GM21423 (cell line): ENCODE measurements around the gene SERTAD2.

ENCODE experiments used
- ATAC-seq: cut with Tn5 transposase; IDR thresholded peaks from one replicate; pipeline ENCODE4 v1.9.1; 2021; ENCODE audit warnings: mild to moderate bottlenecking, moderate library complexity; ENCODE audit not compliant: unreplicated experiment

SERTAD2 gene

DNA sequence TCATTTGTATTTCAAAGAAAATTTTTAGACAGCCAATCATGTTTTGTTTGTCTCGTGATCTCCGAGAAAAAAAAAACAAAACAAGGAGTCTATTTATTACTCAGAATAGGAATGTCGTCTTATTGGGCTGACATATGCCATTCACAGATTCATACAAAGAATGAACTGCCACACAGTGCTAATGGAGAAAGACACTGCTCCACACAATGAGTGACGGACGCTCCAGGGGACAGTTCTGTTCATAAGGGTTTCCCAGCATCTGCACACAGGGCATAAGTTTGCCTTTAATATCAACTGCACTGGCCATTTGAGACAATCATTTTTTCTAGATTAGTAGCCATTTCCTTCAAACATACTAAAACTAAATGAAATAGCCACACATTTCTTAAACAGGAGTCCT, 3.4 kb downstream of the SERTAD2 start:
- ATAC-seq = no peak

DNA sequence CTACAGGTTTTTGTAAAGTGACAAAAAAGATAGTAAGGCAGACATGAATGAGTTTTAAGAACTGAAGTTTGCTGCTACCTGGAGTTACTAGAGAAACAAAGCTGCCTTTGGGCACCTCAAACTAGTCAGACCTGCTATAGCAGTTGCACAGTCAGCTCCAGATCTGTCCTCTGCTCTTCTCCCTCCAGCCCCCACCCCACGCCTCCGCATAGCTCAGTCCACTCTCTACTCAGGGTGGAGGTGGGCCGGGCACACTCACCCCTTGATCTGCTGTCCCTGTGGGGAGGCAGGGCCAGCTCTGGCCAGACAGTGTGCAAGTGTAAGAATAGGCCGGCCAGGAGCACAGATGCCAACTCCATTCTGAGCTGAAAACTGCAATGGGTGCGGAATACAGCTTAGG, 4.1 kb downstream of the SERTAD2 start:
- no peak for ATAC-seq

DNA sequence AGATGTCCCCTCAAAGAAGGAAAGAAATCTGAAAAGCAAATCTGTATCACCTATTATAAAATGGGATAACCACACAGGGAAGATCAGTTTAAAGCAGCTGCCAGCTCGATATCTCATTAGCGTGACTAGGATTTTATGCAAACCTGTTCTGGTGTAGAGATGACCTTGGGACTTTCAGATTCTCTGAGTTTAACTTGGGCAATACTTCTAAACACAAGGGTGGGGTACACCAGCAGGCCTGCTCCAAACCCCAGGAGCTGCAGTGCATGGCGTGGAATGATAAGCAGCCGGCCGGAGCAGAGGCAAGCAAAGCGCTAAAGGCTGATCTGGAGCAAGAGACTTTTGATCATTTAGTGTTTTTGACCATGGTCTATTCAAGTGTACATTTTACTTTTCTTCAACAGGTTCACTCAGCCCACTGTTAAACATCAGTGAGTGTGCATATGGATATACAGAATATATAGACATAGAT, 4.7 kb downstream of the SERTAD2 start:
- ATAC-seq = no peak

DNA sequence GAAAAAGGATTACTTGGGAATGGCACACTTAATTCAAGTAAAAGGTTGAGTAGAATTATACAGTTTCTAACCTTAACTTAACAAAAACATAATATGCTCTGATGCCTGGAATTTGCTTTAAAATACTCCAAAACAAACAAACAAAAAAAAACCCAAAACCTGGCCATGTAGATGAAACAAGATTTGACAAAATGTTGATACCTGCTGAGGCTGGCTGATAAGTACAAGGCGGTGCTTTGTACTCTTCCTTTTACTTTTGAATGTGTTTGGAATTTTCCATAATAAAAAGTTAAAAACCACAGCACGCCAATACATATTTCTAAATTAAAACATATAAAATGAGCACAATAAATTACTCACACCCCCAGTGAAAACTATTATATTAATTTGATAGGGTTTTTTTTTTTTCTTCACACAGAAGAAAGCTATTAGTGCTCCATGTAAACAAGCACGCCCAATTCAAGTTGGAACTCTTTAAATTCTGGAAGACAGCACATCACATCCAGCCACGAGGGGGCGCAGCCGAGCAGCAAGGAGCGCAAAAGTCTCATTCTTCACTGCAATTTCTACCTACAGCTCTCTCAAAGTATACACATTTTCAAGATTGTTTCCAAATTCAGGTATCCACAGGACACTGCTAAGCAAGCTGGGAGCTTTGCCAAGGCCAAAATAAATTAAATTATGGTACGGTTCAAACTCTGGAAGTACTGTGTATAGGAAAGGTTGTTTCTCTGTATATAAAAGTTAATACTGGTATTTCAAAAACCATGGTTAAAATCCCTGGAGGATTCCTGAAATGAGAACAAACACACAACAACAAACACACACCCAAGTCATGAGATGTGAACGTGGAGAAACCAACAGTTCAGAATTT, 7.5 kb downstream of the SERTAD2 start:
- no peak for ATAC-seq

DNA sequence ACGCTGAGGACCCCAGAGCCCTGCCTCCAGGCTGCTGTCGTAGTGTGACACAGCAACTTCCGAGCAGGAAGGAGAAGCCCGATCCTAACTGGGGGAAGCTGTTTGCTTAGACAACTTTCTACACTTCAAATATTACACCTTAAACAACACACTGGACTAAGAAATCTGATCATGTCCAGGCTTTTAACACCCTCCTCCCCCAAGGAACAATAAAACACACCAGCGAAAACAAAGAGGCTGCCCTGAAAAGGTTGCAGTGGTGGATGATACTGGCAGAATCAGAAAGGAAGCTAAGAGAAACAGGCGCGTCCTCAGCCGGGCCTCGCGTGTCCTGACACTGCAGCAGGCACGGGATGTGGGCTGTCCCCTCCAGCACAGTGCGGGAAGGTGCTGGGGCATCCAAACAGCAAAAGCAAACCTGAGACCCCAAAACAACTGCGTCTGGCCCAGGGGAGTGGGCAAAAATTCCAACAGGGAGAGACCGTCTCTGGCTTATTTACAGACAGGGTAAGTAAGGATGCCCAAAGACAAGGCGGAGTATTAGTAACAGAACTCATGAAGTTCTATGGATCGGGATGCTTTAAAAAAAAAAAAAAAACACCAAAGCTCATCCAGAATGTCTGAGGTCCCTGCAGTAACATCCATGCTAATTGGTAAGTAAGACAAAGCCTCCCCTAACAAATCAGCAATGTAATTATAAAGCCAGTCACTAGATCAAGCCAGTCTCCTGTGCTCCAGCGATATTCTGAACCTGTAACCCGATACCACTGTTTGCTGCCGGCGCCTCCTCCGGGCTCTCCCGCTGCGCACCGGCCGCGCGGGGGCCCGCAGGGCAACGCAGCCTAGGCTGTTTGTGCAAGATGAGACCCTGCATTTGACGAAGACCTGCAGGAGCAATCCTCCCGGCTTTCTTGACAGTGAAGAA, 9.0 kb downstream of the SERTAD2 start:
- ATAC-seq = peak; percentile 56

DNA sequence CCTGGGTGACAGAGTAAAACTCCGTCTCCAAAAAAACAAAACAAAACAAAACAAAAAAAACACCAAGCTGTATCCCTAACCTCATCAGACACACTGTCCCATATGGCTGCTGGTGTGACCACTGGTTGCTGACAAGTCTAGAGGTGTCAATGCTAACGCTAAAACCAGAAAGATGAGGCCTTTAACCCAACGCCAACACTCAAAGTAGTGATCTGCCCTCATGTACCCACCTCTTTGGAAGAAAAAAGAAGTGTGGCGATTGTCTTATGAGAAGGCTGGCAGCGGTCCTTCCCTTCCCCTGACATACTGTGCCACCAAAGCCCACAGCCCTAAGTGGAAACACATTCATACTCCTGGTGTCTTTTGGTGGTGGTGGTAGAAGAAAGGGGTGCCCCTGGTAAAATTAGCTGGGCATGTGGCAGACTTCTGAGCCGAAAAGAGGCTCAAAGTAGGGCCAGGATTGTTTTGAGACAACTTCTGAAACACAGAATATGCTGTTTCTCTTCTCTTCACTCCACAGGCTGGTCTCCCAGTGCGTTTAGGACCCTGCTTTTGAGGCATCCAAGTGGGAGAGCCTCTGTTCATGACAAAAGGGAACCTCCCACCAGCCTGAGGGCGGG, 9.8 kb downstream of the SERTAD2 start:
- no peak for ATAC-seq

DNA sequence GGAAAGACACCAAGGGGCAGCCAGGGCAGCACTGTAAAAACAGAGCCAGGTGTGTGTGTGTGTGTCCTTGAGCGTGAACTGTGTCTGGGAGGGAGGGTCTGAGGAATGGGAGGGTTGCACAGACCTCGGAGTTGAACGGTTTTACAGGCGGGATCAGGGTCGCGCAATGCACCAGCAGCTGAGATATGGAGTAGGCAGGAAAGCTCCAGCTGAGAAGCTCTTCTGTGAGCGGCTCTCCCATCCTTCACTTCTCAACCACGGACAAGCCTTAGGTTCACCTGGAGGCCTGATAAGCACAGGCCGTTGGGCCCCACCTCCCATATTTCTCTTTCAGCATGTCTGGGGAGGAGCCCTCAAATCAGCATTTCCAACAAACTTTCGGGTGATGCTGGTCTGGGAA, 12.1 kb downstream of the SERTAD2 start:
- ATAC-seq = no peak

DNA sequence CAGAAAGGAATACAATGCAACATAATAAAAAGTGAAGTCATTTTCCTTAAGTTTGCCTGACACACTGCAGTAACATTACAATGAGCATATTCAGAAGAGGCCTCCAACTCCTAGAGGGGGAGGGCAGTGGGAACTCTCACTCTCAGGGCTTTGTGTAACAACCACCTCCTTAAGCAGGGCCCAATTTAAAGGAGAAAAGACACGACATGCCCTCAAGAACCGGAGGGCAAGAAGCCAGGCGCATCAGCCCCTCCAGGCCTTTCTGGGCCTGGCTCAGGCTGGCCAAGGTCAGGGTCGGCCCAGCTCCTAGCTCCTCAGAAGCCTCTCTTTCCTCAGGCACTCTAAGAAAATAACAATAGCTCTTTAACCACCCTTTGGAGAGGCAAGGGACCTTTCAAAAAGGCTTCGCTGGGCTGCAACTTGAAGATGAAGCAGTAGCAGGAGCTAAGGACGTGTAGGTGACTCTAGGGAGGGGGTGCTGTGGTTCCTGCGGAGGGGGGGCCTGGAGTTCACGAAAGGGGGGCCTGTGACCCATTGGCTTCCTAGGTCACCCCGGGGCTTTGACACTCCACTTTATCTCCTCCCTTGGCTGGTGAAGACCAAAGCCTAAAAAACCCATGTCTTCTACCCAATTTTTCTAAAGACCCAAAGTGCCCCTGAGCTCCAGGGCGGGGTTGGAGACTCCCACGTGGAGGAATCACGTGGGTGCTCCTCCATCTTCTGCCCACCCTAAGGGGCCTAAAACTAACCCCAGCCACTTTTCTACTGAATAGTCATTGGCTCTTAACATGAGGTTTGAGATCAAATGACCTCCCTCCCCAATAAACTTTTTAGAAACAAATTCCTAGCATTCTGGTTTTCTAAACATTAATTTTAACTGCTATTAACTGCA, 13.3 kb downstream of the SERTAD2 start:
- ATAC-seq = no peak

DNA sequence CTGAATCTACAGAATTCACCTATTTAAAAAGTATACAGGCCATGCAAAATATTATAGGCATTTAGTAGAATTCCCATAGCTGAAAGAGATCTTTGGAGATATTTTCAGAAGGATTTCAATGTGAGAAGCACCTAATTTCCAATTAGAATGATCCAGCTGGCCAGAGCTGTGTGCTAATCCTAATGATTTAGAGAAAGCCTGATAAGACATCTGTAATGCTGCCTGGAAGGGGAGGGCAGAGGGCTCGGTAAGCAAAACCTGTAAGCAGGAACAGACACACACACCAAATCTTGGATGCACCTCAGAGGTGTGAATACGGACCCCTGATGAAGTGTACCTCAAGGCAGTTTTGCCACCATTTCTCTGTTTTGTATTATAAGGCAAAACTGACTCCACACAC, 14.0 kb downstream of the SERTAD2 start:
- ATAC-seq = no peak

DNA sequence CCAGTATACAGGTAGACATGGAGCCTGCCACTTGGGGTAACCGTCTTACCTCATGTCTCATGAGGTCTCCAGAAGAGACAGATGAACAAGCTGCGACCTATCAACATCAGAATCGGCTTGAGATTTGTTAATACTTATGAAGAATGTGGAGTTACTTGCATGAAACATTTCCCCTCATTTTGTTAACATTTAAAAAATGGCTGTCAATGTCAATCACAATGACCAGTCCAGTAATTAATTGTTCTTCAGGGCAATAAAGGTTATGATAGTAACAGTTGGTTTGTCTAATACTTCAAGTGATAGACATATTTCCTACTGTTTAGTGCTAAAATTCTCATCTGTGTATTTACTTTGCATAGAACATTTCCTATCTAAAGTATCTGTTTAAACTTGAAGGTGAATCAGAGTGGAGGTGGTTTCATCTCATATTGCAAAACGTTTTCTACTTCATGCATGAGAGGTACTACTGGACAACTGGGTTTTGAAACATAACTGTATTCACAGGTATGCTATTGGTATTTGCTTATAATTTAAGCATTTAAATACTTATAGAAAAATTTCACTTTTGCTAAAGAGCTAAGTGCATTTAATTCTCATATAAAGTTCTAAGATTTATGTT, 15.1 kb downstream of the SERTAD2 start:
- ATAC-seq = no peak

DNA sequence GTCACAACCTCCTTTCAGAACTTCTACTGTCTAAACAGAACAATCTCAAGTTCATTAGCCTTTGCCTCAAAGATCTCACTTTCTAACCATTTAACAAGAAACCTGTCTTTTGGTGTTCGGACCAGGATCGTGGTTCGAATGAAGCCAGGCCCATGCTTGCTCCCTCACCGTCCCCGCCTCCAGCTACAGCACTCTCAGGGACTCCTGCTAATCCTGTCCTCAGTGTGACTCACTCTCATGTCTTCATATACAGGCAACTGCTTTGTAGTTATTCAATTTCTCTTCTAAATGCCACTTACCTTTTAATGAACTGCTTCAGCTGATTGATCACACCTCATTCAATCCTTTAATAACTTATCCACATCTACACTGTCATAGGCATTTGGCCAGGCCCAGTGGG, 15.8 kb downstream of the SERTAD2 start:
- no peak for ATAC-seq

DNA sequence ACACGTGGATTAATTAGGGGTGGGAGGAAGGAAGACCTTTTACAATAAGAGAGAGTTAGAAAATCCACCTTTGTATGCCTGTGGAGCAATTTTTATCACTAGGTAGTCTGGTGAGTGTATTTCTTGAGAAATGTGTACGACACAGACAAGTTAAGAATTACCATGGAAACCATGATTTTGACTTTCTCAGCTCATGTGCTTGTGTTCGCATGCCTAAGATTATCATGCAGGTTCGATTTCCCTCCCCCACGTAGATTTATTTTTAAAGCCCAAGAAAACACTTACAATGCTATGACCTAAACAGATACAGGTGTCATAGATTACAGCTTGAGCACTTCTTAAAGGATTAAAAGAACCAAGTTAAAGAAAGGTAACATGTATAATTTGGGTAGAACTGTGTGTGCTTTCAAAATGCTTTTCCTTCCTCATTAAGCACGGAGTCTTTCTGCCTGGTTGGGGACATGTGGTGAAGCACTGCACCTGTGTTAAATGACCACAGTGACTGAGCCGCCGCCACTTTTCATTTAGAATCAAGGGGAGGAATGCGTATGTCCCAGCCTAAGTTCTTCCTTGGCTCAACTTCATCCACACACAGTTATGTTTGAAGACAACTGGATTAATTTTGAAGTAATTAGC, 16.6 kb downstream of the SERTAD2 start:
- peak; percentile 56 for ATAC-seq

DNA sequence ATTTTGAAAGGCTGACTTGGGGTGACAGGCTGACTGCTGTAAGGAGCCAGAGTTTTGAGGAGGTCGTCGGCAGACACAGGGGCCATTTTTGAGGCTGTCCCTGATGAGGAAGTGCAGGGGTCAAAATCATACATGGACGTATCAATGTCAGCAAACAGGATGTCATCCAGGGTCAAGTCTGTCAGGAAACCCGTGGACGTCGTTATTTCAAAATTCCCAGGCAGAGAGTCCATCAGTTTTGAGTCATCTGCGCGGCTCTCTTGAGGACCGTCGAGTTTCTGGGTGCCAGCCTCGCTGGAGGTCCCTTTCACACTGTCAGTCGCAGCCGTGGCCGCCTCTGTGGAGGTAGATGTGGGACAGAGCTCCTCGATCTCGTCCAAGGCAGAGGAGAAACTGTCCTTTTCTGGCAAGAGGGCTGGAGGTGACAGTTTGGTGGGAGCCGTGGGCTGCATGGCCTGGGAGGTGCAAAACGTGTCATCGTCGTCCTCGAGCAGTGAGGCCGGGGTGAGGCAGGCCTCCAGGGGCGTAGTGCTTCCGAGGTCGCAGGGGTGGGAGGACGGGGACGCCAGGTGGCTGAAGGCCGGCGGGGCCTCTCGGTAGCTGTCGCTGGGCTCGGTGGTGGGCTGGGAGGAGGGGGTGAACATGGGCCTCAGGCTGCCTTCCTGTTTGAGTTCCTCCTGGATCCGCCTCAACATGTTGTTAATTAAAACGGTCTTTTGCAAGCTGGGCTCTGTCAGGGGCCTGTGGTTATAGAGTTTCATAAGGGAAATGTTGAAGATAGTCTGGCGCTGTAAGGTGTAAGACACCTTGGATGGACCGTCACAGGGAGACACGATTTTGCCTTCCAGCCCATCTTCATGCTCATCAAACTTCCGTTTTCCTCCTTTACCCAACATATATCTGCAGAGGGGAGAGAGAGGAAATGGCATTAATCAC, 17.5 kb downstream of the SERTAD2 start:
- ATAC-seq = peak; percentile 61

DNA sequence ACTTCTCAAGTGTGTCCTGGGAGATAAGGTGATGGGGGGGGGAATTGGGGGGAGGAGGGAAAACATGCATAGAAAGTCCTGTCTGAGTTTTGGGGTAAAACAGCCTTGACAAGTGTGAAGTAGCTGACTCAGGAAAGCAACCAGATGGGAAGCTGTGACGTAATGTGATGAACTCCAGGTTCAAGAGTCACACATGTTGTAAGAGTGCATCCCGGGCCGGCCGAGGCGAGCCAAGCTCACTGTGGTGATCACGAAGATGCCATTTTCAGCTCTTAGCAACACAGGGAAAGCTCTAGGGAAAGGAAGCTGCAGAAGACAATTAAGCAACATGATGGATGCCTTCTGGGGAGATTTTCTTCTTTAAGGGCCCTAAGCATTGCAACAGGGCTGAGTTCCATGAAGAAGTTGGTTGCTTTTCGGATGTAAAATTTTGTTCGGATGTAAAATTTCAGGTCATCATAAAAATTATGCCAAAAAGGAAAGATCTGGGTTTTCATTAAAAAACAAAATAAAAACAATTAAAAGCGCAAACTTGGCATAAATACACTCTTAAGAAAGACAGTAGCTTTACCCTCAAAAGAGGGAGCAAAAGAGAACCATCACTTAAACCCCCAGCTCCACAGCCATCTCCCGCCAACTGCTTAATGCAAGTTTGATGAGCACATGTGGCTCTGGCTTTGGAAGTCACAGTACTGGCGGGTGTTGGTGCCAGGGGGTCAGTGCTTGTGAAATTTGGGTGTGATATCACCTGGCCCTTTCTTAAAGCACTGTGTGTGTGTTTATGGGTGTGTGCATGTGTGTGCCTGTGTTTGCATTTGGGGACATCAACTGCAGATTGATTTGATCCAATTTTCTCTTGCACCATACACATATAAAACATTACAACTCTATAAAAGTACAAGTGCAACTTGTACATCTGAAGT, 19.1 kb downstream of the SERTAD2 start:
- ATAC-seq = no peak

DNA sequence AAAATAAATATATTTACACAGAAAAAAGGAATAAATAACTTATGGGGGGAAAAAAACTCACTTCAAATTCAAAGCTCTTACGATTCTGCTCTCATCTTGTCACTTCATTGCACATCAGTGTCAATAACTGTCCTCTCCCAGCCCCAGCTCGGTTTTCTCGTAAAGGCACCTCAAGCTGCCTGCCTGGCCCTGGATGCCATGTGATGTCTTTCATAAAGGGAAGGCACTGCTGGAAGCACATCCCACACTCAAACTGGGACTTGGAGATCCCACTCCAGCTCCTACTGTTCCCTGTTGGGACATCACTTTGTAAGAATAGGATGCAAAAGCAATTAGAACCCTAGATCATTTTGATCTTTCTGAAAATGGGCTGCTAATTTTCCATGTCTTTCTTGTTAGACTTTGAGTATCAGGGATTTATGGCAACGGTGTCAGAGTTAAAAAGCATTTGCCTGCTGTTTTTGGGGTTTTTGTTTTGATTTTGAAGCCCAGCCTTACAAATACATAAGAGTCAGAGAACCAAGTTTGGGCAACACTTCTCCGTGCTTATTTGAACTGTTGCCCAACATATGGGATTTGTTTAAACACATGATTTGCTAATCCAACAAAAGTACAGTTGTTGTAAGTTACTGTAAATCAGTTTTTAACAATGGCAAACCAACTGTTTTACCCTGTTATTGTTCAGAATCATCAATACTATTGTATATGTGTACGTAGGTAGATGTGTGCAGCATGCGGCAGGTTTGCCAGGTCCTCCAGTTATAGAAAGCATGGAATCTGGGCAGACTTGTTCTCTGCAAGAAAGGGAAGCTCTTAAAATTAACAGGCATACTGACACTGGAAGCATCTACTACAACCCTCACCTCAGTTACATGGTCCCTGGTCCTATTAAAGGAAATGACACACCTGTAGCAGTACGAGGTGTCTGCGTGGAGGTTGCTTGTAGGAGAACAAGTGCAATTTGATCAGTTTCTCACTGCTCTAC, 20.6 kb downstream of the SERTAD2 start:
- ATAC-seq = no peak

DNA sequence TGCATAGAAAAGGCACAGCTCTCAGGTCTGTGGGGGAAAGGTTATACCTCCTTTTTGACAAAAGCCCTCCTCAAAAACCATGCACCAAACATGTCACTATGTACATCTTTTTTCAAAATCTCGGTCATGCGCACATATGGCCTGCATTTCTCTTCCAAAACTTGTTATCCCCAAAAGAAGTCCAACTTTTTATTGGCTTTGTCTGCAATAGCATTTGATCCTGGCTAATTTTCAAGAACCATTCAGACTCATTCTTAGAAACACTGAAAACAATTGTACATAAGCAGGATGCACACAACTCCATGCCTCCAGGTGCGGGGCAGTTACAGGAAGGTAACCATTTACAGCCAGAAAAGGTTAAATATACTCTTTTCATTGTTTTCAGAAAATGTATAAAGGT, 21.9 kb downstream of the SERTAD2 start:
- no peak for ATAC-seq
